HEK293 (cell line): Measurements from ENCODE around the gene CCDC3.

Source experiments
- CTCF ChIA-PET: fragments of 350-600 bp; formaldehyde crosslinking; extraction: SDS; loops from one replicate; lab custom pipeline; 2021; ENCODE audit warnings: antibody characterized with exemption; lab: Yijun Ruan, JAX
- POLR2A ChIA-PET: fragments of 300-600 bp; formaldehyde crosslinking; extraction: SDS; loops from one replicate; lab custom pipeline; 2020; ENCODE audit warnings: antibody characterized with exemption, inconsistent platforms; lab: Yijun Ruan, JAX
- H3K27ac ChIP-seq: fragments of 200-500 bp; sonication (Bioruptor generic); 2 replicates; pipeline ENCODE4 v1.5.1; 2014; ENCODE audit warnings: low read depth, low read length, control low read depth, inconsistent platforms; ENCODE audit errors: extremely low read depth
- H3K36me3 ChIP-seq, 2 experiments: fragments of 200-500 bp in 1 of 2; sonication (Bioruptor generic) in 1 of 2; 1 replicate in 1 of 2; 2 replicates in 1 of 2; pipeline ENCODE4 v1.5.1; 2014 to 2017; ENCODE audit warnings: inconsistent platforms in 2 of 2, low read length in 2 of 2; ENCODE audit not compliant: control insufficient read depth in 2 of 2, insufficient read depth in 1 of 2
- H3K4me1 ChIP-seq: fragments of 200-500 bp; sonication (Bioruptor generic); 2 replicates; pipeline ENCODE4 v1.5.1; 2014; ENCODE audit warnings: mild to moderate bottlenecking, low read length, inconsistent platforms; ENCODE audit not compliant: control insufficient read depth, insufficient read depth
- H3K4me3 ChIP-seq: 2 replicates; pipeline ENCODE4 v1.5.1; 2011; ENCODE audit warnings: low read depth, mild to moderate bottlenecking, control low read depth, low read length, moderate library complexity
- H3K9me3 ChIP-seq: fragments of 200-500 bp; sonication (Bioruptor generic); 2 replicates; pipeline ENCODE4 v1.5.1; 2014; ENCODE audit warnings: low read depth, low read length, inconsistent platforms; ENCODE audit not compliant: control insufficient read depth, insufficient read depth
- ATF2 ChIP-seq: fragments of 450-650 bp; formaldehyde crosslinking; IDR thresholded peaks from 2 replicates; pipeline ENCODE4 v1.5.1; 2016; ENCODE audit warnings: missing biosample characterization, missing genetic modification characterization, low read depth
- PATZ1 ChIP-seq: fragments of 450-650 bp; formaldehyde crosslinking; IDR thresholded peaks from 2 replicates; pipeline ENCODE4 v1.5.1; 2016; ENCODE audit warnings: missing biosample characterization, missing genetic modification characterization
- PRDM2 ChIP-seq: fragments of 450-650 bp; formaldehyde crosslinking; IDR thresholded peaks from 2 replicates; pipeline ENCODE4 v1.5.1; 2016; ENCODE audit warnings: missing biosample characterization, missing genetic modification characterization, borderline replicate concordance
- ZBTB44 ChIP-seq: fragments of 450-650 bp; IDR thresholded peaks from 2 replicates; pipeline ENCODE4 v1.5.1; 2018; ENCODE audit warnings: missing biosample characterization, mild to moderate bottlenecking, missing genetic modification characterization
- ZBTB7A ChIP-seq: fragments of 450-650 bp; formaldehyde crosslinking; IDR thresholded peaks from 2 replicates; pipeline ENCODE4 v1.5.1; 2016; ENCODE audit warnings: low read depth, missing biosample characterization, missing genetic modification characterization
- ZNF133 ChIP-seq: fragments of 450-650 bp; formaldehyde crosslinking; IDR thresholded peaks from 2 replicates; pipeline ENCODE4 v1.5.1; 2016; ENCODE audit warnings: missing biosample characterization, missing genetic modification characterization
- ZNF2 ChIP-seq: fragments of 450-650 bp; formaldehyde crosslinking; IDR thresholded peaks from 2 replicates; pipeline ENCODE4 v1.5.1; 2016; ENCODE audit warnings: missing biosample characterization, missing genetic modification characterization
- ZNF24 ChIP-seq: fragments of 450-650 bp; formaldehyde crosslinking; IDR thresholded peaks from 2 replicates; pipeline ENCODE4 v1.5.1; 2016; ENCODE audit warnings: missing biosample characterization, missing genetic modification characterization
- ZNF335 ChIP-seq: fragments of 450-650 bp; formaldehyde crosslinking; conservative IDR thresholded peaks from 2 replicates; pipeline ENCODE4 v1.5.1; 2016; ENCODE audit warnings: missing biosample characterization, missing genetic modification characterization
- ZNF391 ChIP-seq: fragments of 450-650 bp; formaldehyde crosslinking; IDR thresholded peaks from 2 replicates; pipeline ENCODE4 v1.5.1; 2016; ENCODE audit warnings: low read depth, missing biosample characterization, missing genetic modification characterization, borderline replicate concordance
- ZNF473 ChIP-seq: fragments of 450-650 bp; formaldehyde crosslinking; IDR thresholded peaks from 2 replicates; pipeline ENCODE4 v1.5.1; 2017; ENCODE audit warnings: missing biosample characterization, missing genetic modification characterization
- ZNF548 ChIP-seq: fragments of 450-650 bp; formaldehyde crosslinking; IDR thresholded peaks from 2 replicates; pipeline ENCODE4 v1.5.1; 2016; ENCODE audit warnings: missing biosample characterization, missing genetic modification characterization
- ZNF660 ChIP-seq: fragments of 450-650 bp; IDR thresholded peaks from 2 replicates; pipeline ENCODE4 v1.5.1; 2018; ENCODE audit warnings: missing biosample characterization, mild to moderate bottlenecking, missing genetic modification characterization
- ZNF677 ChIP-seq: fragments of 450-650 bp; IDR thresholded peaks from 2 replicates; pipeline ENCODE4 v1.5.0; 2018; ENCODE audit warnings: missing biosample characterization, mild to moderate bottlenecking, missing genetic modification characterization, moderate library complexity
- ZNF837 ChIP-seq: fragments of 450-650 bp; formaldehyde crosslinking; IDR thresholded peaks from 2 replicates; pipeline ENCODE4 v1.5.1; 2016; ENCODE audit warnings: missing biosample characterization, missing genetic modification characterization

Gene CCDC3

GRCh38 chr10:12960334-12960898 lies 41.1 kb downstream of the CCDC3 start:
- H3K9me3 ChIP-seq = no peaks in the 10 kb centered on the region
- H3K36me3 ChIP-seq = no peaks in the 10 kb centered on the region; a peak in 1 of 3 replicates
- ChIA-PET CTCF (no interaction called here), POLR2A (no interaction called here)
- H3K4me3 ChIP-seq = no peak overlapping the region
- no peak overlapping the region for H3K27ac ChIP-seq
- no peak for TF ChIP-seq ZNF837 (tag by site-specific recombination)
- TF ChIP-seq ZNF335 (tag by site-specific recombination) = no peak
- TF ChIP-seq ZNF2 (tag by site-specific recombination) = no peak
- no peak for TF ChIP-seq ZBTB7A (tag by site-specific recombination)
- TF ChIP-seq ZNF677 (tag by site-specific recombination) = no peak
- no peak for TF ChIP-seq ZNF24 (tag by site-specific recombination)
- no peak for TF ChIP-seq ZNF548
- TF ChIP-seq ZNF133 (tag by site-specific recombination) = no peak
- TF ChIP-seq ZNF660 (tag by site-specific recombination) = no peak
- TF ChIP-seq ATF2 (tag by site-specific recombination) = no peak
- TF ChIP-seq ZNF473 (tag by site-specific recombination) = no peak
- no peak for TF ChIP-seq PATZ1 (tag by site-specific recombination)
- no peaks in the 10 kb centered on the region for H3K4me1 ChIP-seq

GRCh38 chr10:12958546-12959110 lies 42.9 kb downstream of the CCDC3 start:
- ChIA-PET CTCF (interaction anchor here (0.6 kb wide), 1 partner anchor 10 kb away, joined by 3 read pairs; no protein-coding TSS in a partner anchor), POLR2A (no interaction called here)
- TF ChIP-seq ZNF391 (no peak), ZNF548 (no peak), PRDM2 (tag by site-specific recombination) (no peak), ZBTB44 (no peak)

More at GRCh38 chr10:12958546-12959110, 42.9 kb downstream of the CCDC3 start:
- H3K4me3 ChIP-seq = no peak overlapping the region
- H3K36me3 ChIP-seq = no peaks in the 10 kb centered on the region; a peak in 1 of 3 replicates
- no peak overlapping the region for H3K27ac ChIP-seq
- no peaks in the 10 kb centered on the region for H3K9me3 ChIP-seq
- H3K4me1 ChIP-seq = no peaks in the 10 kb centered on the region
